Measurements from ENCODE around the gene SH2D2A. TPM values are rescaled to one million over a fixed set of nuclear protein-coding genes. Genes with fewer than 3 reads are reported as not detected.
A peak's percentile ranks its signal among the peaks of the same experiment; 100 is the strongest.

Gene SH2D2A
- total and polyA plus RNA-seq, 9 of the 15 experiments (the other 6 are each of a cell fraction or from before 2014, with no cell fraction given), result 0.89 to 33.6 (median 6.9) TPM

GRCh38 chr1:156767101-156767878, 49.4 kb downstream of the SH2D2A start, which contains the start of gene PRCC (continued):
- TF ChIP-seq RREB1 (CRISPR knock-in tag; IDR thresholded peaks at IDR 0.05) (no peak), SMAD3 (CRISPR knock-in tag; conservative IDR thresholded peaks at IDR 0.05) (peak; percentile 39; the same call in 1 of the 2 replicates), HDAC6 (IDR thresholded peaks at IDR 0.05; ENCODE audit: low read depth, low read length) (no peak), TSHZ1 (CRISPR knock-in tag; IDR thresholded peaks at IDR 0.05) (no peak), PRPF4 (IDR thresholded peaks at IDR 0.05; ENCODE audit: insufficient read depth, low read depth, low read length, poor library complexity, severe bottlenecking) (no peak), HNRNPL (IDR thresholded peaks at IDR 0.05; ENCODE audit: low read depth, low read length) (no peak), ZBTB7A (IDR thresholded peaks at IDR 0.05; ENCODE audit: borderline replicate concordance, control insufficient read depth, low read depth, low read length) (no peak), ILF3 (IDR thresholded peaks at IDR 0.05; ENCODE audit: borderline replicate concordance) (no peak), GTF2A2 (tag; IDR thresholded peaks at IDR 0.05) (0 out of 2 replicates have a peak, but pooled peaks have one; percentile 49), SMARCC2 (IDR thresholded peaks at IDR 0.05; ENCODE audit: low read depth) (no peak), PPARD (CRISPR knock-in tag; IDR thresholded peaks at IDR 0.05) (no peak), GABPB2 (CRISPR knock-in tag; conservative IDR thresholded peaks at IDR 0.05) (no peak)
- TF ChIP-seq, protein P1, sequence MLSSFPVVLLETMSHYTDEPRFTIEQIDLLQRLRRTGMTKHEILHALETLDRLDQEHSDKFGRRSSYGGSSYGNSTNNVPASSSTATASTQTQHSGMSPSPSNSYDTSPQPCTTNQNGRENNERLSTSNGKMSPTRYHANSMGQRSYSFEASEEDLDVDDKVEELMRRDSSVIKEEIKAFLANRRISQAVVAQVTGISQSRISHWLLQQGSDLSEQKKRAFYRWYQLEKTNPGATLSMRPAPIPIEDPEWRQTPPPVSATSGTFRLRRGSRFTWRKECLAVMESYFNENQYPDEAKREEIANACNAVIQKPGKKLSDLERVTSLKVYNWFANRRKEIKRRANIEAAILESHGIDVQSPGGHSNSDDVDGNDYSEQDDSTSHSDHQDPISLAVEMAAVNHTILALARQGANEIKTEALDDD (IDR thresholded peaks at IDR 0.05), result no peak

Data from K562 (cell line).